Fibroblast of skin of abdomen (primary cell): ENCODE data around the gene MALT1. TPM values are rescaled to one million over a fixed set of nuclear protein-coding genes. Genes with fewer than 3 reads are reported as not detected.
"Not testable (repeated sequence)": the region's sequence is repeated elsewhere in the genome, so short reads cannot be mapped to it uniquely, and the experiment has no call there.

Experiments
- DNase-seq: peaks from one replicate; pipeline ENCODE4 v3.0.0-alpha.2; 2013
- polyA plus RNA-seq, 2 experiments: library from polyadenylated mRNA; unstranded; fragments of 120-200 nt; gene quantifications; one replicate each; pipeline ENCODE4 v1.2.1, GENCODE V29; 2013; ENCODE audit not compliant: insufficient read length in 2 of 2

Gene MALT1, protein sequence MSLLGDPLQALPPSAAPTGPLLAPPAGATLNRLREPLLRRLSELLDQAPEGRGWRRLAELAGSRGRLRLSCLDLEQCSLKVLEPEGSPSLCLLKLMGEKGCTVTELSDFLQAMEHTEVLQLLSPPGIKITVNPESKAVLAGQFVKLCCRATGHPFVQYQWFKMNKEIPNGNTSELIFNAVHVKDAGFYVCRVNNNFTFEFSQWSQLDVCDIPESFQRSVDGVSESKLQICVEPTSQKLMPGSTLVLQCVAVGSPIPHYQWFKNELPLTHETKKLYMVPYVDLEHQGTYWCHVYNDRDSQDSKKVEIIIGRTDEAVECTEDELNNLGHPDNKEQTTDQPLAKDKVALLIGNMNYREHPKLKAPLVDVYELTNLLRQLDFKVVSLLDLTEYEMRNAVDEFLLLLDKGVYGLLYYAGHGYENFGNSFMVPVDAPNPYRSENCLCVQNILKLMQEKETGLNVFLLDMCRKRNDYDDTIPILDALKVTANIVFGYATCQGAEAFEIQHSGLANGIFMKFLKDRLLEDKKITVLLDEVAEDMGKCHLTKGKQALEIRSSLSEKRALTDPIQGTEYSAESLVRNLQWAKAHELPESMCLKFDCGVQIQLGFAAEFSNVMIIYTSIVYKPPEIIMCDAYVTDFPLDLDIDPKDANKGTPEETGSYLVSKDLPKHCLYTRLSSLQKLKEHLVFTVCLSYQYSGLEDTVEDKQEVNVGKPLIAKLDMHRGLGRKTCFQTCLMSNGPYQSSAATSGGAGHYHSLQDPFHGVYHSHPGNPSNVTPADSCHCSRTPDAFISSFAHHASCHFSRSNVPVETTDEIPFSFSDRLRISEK
- polyA plus RNA-seq (2013, experiment 1 of 2; ENCODE audit: insufficient read length): 13.9 TPM
- 12.6 TPM for polyA plus RNA-seq (2013, experiment 2 of 2; ENCODE audit: insufficient read length)

DNA sequence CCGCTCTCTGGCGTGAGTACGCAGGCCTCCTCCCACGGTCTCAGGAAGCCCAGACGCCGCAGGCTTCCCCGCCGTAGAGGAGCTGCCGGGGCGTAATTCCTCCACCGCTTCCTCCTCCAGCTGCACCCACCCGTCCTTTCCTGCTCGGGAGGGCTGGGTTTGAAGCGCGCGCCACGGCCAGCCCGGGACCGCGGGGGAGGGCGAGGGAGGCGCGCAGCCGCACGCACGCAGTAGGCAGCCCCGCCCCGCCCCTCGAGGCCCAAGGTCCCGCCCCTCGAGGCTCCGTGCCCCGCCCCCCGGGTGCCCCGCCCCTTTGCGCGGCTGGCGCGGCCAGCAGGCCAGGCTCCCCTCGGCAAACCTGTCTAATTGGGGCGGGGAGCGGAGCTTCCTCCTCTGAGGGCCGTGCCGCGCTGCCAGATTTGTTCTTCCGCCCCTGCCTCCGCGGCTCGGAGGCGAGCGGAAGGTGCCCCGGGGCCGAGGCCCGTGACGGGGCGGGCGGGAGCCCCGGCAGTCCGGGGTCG, at the start of gene MALT1:
MALT1 (plus strand) TSS at position 355 of the 521 bp plus-strand sequence. CDS start 179 bp downstream, outside the sequence.
- peak; percentile 91 for DNase-seq

DNA sequence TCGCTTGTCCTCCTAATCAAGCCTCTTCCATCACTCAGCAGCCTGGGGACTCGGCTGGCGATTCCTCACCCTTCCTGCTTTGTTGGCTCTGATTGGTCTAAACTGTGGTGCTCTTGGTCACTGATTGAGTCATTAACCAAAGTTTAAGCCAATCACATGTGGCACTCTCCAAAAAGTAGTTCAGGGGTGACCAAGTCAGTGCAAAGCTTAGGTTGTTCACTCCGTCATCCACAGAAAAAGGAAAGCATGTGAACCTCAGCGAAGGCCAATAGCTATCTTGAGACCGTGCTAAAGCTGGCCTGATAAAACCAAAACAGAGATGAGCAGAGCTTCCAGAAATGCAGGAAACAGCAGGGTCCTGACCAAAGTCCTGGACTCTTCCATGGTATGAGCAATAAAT, 47.3 kb upstream of the MALT1 start:
- peak; percentile 22 for DNase-seq

DNA sequence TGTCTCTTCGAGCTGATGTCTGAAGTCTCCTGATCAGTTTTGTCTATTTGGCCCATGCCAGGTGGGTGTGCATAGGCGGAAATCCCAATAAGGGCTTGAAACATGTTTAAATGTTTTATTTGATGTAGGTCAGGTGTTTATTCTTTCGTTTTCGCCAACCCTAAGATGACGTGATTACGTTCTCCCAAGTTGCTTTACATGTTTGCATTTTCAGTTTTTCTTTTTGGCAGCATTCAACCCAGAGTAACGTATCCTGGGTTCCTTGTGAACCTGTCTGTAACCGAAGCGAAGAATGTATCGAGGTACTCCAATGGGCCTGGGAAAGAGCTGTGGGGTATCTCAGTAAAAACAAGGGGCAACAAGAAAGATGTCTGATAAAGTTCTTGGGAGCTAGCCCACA, 45.4 kb upstream of the MALT1 start:
- no peak for DNase-seq

DNA sequence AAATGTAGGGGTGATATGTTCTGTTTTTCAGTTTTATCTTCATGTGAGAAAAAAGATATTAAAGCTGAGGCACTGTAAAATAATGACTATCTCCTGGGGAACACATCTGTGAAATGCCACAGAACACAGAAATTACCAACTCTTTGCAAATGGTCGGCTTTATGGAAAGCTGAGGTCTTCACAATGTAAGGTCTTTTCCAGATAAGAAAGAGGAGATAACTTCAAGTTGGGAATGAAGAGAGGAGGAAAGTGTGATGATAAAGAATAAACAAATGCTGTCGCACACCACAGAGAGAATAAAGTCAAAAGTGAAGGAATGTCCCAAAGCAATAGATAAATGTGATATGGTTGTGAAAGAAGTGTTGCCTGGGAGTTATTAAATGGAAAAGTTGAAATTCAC, 41.2 kb upstream of the MALT1 start:
- DNase-seq: no peak

DNA sequence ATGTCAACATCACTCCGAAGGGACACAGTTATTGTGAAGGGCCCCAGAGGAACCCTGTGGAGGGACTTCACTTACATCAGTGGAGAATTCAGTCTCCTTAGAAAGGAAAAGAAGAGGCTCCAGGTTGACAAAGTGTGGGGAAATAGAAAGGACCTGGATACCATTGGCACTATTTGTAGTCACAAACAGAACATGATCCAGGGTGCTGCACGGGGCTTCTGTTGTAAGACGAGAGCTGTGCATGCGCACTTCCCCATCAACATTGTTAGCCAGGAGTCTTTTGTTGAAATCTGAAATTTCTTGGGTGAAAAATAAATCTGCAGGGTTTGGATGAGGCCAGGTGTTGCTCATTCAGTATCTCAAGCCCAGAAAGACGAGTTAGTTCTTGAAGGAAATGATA, 40.0 kb upstream of the MALT1 start:
- DNase-seq: no peak

DNA sequence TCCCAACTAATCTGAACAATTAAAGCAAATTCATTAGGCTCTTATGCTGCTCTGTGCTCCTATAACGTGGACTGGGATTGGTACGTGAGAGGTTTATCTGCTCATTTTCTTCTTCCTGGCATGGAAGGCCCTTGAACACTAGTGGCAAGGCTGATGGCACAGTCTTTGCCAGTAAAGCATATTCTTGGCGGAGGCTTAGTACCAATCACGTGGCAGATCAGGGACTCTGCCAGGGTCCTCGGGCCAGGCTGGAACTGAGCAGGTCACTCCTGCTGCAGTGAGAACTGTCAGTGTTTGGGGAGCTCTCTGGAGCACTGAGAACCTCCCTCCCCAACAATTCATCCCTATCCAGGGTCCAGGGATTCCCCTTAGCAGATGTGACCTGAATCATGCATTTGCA, 38.7 kb upstream of the MALT1 start:
- no peak for DNase-seq

DNA sequence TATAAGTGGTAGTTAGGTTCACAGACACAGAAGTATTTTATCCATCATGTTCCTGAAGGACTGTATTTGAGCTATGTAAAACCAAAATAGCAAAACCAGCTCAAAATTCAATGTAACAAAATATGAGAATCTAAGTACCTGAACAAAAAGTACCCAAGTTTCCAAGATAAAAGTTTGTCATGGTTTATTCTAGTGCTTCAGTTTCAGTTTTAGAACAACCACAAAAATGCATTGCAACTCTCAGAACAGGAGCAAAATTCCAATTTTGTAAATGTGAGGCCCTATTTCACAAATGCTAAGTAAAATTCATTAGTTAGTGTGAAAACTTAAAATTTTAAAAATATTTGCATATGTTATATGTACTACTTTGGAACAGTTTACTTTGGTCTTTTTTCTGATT, 37.4 kb upstream of the MALT1 start:
- DNase-seq: no peak

DNA sequence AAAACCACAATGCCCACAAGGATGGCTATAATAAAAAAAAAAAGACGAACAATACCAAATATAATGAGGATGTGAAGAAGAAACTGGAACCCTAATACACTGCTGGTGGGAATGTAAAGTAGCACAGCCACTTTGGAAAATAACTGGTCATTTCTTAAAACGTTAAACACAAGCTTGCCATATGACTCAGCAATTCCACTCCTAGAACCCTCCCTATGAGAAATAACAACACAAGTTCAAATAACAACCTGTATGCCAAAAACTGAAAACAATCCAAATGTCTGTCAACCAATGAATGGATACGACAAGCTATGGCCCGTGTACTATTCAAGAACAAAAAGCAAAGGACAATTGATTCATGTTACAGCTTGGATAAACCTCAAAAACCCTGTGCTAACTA, 35.4 kb upstream of the MALT1 start:
- DNase-seq: peak; percentile 67

DNA sequence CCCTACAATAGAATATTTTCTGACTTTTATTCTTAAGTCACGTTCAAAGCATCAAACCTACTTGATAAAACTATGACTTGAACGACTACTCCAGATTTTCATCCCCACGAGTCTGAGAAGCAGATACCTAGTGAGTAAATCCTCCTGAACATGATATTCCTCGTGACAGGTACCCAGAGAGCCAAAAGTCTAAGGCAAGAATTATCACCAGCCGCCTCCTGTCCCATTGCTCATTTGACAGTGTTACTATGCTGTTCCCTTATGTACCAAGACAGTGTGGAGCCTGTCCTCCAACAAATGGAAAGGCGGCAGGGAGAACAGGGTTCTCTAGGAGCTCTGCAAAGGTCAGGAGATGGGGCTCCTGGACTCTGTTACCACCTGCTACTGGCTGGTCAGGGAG, 34.1 kb upstream of the MALT1 start:
- no peak for DNase-seq

DNA sequence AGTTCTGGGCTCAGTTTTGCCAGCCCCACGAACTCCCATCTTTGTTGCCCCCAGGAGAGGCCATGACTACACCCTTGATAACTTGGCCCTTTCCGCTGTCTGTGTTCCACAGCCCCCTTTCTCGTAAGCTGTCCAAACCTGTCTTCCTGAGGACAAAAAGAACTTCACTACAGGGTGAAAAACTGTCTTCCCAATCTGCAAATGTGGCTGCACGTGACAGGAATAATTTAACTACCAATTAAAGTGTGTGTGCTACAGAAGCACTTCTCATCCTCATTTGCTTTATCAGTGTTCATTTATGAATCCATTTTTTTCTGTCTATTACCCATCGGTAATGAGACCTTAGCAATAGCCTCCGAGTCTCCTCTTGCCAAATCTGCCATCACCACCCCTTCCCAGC, 33.3 kb upstream of the MALT1 start:
- DNase-seq: no peak

DNA sequence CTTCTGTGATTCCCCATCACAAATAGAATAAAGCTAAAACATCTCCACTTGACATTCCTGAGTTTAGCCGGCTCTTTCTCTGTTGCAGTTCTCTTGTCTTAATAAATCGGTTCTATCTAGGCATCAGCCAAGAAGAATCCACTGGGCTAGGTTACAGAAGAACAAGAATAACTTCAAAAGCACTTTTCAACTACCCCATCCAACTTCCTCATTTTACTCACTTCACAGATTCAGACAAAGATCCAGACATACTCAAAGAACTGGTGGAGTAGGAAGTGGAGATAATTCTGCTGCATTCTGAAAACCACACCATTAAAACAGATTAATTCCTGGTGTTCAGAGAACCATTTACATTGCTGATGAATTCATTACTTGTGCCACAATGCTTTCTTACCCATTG, 32.8 kb upstream of the MALT1 start:
- peak; percentile 55 for DNase-seq

DNA sequence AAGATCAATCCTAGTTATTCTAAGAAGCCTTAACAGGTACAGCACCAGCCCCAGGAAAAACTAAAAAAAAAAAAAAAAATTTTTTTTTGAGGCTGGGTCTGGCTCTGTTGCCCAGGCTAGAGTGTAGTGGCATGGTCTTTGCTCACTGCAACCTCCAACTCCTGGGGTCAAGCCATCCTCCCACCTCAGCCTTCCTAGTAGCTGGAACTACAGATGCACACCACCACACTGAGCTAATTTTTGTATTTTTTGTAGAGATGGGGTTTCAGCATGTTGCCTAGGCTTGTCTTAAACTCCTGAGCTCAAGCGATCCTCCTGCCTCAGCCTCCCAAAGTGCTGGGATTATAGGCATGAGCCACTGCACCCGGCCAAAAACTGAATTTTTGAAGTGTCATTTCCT, 32.0 kb upstream of the MALT1 start:
- no peak for DNase-seq

DNA sequence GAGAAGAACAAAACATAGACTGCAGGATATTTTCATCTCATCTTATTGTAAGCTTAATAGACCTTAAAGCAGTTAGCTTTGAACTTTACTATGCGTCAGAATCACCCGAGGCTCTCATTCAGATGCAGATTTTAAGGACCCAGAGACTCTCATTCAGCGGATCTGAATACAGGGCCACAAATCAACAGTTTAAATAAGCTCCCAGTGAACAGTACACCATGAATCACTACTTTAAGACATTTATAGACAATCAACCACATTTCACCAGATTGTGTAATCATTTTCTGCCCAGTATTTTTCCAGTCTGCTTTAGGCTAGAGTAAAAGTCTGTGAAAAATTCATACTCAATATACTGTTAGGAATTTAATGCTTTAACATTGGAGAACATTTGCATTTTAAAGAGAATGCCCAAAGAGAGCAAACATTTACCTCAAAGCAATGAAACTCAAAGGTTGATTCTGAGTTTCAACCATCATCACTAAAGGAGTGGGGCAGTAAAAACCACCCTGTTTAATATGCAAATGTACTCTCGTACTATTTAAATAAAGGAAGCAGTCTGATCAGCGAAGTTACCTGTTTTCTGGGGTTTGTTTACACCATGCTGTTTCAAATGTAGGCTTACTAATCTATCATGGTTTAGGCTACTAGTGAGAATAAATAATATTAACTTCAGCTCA, 31.4 kb upstream of the MALT1 start:
- DNase-seq: peak; percentile 78

DNA sequence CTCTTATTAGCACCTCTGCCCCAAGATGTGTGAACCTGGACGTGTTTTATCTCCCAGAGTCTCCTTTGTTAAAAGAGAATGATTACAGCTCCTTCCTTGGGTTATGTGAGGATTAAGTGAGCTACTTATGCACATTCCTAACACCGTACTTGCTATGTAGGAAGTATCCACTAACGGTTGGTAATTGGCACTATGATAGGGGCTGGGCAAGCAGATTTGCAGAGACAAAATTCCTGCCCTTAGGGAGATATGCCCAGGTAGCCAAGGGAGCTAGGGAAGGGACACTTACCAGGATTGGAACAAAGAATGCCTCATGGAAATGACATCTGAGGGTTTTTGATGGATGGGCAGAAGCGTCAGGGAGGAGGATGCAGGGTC, 30.8 kb upstream of the MALT1 start:
- DNase-seq: no peak

DNA sequence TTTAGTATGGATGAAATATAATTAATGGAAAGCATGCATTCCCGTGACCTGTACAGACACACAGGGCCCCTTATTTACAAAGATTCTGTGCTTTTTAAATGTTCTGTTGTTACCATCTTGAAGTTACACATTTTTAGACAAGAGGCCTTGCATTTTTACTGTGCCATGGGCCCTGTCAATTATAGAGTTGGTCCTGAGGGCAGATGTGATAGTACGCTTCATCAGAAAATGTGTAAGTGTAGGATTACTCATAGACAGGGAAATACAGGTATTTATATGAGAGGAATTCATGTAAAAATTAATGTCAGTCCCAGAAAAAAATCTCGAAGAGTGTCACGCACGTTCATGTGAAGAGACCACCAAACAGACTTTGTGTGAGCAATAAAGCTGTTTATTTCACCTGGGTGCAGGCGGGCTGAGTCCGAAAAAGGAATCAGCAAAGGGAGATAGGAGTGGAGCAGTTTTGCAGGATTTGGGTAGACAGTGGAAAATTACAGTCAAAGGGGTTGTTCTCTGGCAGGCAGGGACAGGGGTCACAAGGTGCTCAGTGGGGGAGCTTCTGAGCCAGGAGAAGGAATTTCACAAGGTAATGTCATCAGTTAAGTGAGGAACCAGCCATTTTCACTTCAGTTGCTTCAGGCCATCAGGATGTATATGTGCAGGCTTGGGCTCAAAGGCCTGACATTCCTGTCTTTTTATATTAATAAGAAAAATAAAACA, 30.2 kb upstream of the MALT1 start:
- no peak for DNase-seq

DNA sequence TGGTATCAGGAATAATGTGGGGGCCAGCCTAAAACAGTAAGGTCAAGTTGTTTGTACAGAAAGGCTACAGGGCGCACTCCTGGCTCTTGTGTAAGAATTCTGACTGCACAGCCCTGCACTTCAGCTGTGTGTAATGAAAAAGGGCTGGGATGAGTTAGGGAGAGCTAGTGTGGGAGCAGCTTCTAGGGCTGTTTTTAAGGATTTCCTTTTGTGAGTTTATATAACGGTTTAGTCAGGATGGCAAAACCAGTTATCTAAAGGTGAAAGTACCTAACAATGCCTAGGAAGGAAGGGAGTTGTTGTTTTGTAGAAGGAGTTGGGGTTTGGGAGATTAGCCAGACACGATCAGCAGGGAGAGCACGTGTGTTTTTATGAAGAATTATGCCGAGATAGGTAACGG, 27.7 kb upstream of the MALT1 start:
- DNase-seq: not testable (repeated sequence)

DNA sequence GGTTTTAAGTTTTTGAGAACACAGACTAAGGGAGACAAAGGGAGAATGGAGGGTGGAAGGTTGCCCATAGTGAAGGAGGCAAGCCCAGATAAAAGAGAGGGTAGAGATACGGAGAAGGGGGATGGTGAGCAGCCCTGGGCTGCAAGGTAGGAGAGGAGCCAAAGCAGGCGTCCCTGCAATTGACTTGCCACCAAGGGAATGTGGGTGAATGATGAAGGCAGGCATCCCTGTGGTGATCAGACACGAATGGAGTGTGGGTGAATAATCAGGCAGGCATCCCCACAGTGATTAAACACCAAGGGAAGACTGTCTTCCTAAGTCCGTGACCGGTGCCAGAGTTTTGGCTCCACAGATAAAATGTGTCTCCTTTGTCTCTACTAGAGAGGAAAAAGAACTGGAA, 25.9 kb upstream of the MALT1 start:
- DNase-seq: peak; percentile 86

DNA sequence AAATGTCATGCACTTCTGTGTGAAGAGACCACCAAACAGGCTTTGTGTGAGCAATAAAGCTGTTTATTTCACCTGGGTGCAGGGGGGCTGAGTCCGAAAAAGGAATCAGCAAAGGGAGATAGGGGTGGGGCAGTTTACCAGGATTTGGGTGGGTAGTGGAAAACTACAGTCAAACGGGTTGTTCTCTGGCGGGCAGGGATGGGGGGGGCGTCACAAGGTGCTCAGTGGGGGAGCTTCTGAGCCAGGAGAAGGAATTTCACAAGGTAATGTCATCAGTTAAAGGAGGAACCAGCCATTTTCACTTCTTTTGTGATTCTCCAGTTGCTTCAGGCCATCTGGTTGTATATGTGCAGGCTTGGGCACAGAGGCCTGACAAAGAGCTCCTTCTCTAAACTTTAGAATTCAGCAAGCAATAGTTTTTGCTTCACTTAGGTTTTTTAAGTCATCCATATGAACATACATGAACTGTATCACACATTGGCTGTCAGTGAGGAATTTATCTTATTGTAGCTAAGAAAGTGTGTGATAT, 24.9 kb upstream of the MALT1 start:
- no peak for DNase-seq

DNA sequence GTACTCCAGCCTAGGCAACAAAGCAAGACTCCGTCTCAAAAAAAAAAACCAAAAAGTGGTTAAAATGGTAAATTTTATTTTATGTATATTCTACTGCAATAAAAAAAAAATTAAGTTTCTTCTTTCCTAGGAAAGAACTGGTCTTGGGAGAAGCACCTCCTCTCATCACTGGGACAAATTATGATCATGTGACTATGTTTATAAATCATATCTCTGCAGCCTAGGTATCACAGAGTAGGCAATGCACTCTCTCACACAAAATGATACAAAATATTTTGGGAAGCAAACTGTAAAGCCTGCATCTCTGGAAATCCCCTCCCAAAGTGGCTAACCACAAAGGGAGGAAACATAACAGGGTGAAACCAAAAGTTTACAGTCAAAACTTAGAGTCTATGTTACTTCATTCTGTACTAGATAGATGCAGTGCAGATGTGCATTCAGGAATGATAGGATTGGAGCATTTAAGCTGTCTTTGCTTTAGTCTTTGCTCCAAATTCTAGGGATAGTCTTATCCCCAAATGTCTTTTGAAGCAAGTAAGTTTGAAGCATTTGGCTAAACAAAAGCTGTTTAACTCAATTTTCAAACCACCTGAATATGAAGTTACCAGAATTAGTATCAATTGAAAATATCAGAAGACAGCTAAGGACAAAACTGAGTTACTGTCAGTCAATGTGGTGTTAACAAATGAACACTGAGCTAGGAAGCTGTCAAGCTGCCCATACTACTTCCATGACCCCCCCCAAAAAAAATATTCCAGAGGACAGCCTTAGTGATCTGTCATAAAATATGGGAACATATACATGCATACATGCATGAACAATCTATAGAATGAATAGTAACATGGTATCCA, 21.1 kb upstream of the MALT1 start:
- DNase-seq: peak; percentile 36

DNA sequence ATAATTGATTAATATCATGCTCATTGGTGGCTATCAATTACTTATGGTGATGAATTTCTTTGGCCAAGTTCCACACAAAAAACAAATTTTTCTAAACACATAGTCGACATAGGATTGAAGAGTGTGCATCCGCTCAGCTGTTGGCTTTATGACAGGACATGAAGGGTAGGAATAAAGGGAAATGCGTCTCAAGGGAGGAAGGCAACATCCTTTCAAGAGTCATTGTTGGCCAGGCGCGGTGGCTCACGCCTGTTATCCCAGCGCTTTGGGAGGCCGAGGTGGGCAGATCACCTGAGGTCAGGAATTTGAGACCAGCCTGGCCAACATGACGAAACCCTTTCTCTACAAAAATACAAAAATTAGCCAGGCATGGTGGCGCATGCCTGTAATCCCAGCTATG, 20.4 kb upstream of the MALT1 start:
- DNase-seq: not testable (repeated sequence)

DNA sequence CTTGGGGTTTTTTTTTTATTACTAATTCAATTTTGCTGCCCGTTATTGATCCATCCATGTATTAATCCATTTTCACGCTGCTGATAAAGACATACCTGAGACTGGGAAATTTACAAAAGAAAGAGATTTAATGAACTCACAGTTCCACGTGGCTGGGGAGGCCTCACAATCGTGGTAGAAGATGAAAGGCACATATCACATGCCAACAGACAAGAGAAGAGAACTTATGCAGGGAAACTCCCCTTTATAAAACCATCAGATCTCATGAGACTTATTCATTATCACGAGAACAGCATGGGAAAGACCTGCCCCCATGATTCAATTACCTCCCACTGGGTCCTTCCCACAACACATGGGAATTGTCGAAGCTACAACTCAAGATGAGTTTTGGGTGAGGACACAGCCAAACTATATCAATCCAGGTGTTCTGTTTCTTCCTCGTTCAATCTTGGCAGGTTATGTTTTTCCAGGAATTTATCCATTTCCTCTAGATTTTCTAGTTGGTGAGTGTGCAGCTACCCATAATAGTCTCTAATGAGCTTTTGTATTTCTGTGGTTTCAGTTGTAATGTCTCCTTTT, 18.0 kb upstream of the MALT1 start:
- DNase-seq: not testable (repeated sequence)
